IMR-90 (cell line): ENCODE results near the gene GUCY1B1. TPM values are rescaled to one million over a fixed set of nuclear protein-coding genes. Genes with fewer than 3 reads are reported as not detected.

Experiments
- ATAC-seq: fragments of 200-7000 bp; cut with Tn5 transposase; 2 replicates; pipeline ENCODE4 v1.9.1; 2020; ENCODE audit warnings: low read depth, mild to moderate bottlenecking, moderate library complexity
- BruUV-seq: library from RNA; stranded (reverse); fragments of 400-500 nt; replicated peaks from 2 replicates; lab custom pipeline; 2021; lab: Mats Ljungman, UMichigan
- CTCF ChIA-PET: fragments of 300-600 bp; formaldehyde crosslinking; extraction: SDS; loops from one replicate; lab custom pipeline; 2021; ENCODE audit warnings: antibody characterized with exemption; lab: Yijun Ruan, JAX
- POLR2A ChIA-PET: fragments of 300-600 bp; sonication (Branson Sonifier 250); formaldehyde crosslinking; loops from one replicate; lab custom pipeline; 2022; ENCODE audit warnings: antibody characterized with exemption; ENCODE audit not compliant: unreplicated experiment; lab: Charles Lee
- DNase-seq: peaks from one replicate; pipeline ENCODE4 v3.0.0; 2013
- H2AFZ ChIP-seq: replicated peaks from 2 replicates; pipeline ENCODE3; 2013; ENCODE audit warnings: low read length, mild to moderate bottlenecking; ENCODE audit not compliant: poor library complexity
- H2AK5ac ChIP-seq: 2 replicates; pipeline ENCODE4 v1.6.1; 2013; ENCODE audit warnings: low read depth, low read length, inconsistent platforms
- H2AK9ac ChIP-seq: replicated peaks from 2 replicates; pipeline ENCODE3; 2013; ENCODE audit warnings: mild to moderate bottlenecking, low read depth, low read length, moderate library complexity; ENCODE audit not compliant: poor library complexity
- H2BK120ac ChIP-seq: 2 replicates; pipeline ENCODE4 v1.6.1; 2013; ENCODE audit warnings: low read depth, low read length, inconsistent platforms
- H2BK15ac ChIP-seq: 3 replicates; pipeline ENCODE4 v1.6.1; 2013; ENCODE audit warnings: low read depth, low read length, inconsistent platforms
- H2BK20ac ChIP-seq: 2 replicates; pipeline ENCODE4 v1.6.1; 2013; ENCODE audit warnings: low read depth, mild to moderate bottlenecking, inconsistent platforms, low read length, moderate library complexity
- H2BK5ac ChIP-seq: 2 replicates; pipeline ENCODE4 v1.6.1; 2013; ENCODE audit warnings: mild to moderate bottlenecking, low read depth, low read length, inconsistent platforms; ENCODE audit not compliant: poor library complexity, severe bottlenecking
- H3K14ac ChIP-seq: replicated peaks from 2 replicates; pipeline ENCODE4 v1.6.1; 2013; ENCODE audit warnings: low read depth, low read length, inconsistent platforms
- H3K18ac ChIP-seq: 2 replicates; pipeline ENCODE4 v1.6.1; 2013; ENCODE audit warnings: low read depth, low read length, control low read depth
- H3K23ac ChIP-seq: 2 replicates; pipeline ENCODE4 v1.6.1; 2013; ENCODE audit warnings: low read depth, low read length, inconsistent platforms
- H3K27ac ChIP-seq: 2 replicates; pipeline ENCODE4 v1.5.1; 2013; ENCODE audit warnings: mild to moderate bottlenecking, control low read depth, low read length; ENCODE audit not compliant: insufficient read depth
- H3K27me3 ChIP-seq: 2 replicates; pipeline ENCODE4 v1.6.1; 2013; ENCODE audit warnings: low read length; ENCODE audit not compliant: control insufficient read depth, insufficient read depth
- H3K36me3 ChIP-seq: 2 replicates; pipeline ENCODE4 v1.6.1; 2013; ENCODE audit warnings: low read length, mixed read lengths; ENCODE audit not compliant: control insufficient read depth, insufficient read depth
- H3K4ac ChIP-seq: 2 replicates; pipeline ENCODE4 v1.6.1; 2013; ENCODE audit warnings: low read depth, low read length, inconsistent platforms
- H3K4me1 ChIP-seq: 2 replicates; pipeline ENCODE4 v1.6.1; 2013; ENCODE audit warnings: low read length, mixed read lengths; ENCODE audit not compliant: control insufficient read depth, insufficient read depth
- H3K4me2 ChIP-seq: 2 replicates; pipeline ENCODE4 v1.6.1; 2013; ENCODE audit warnings: low read depth, mild to moderate bottlenecking, control low read depth, low read length, moderate library complexity
- H3K4me3 ChIP-seq: 2 replicates; pipeline ENCODE4 v1.5.1; 2013; ENCODE audit warnings: low read depth, mild to moderate bottlenecking, control low read depth, low read length, moderate library complexity; ENCODE audit not compliant: insufficient read depth
- H3K56ac ChIP-seq: 2 replicates; pipeline ENCODE4 v1.6.1; 2013; ENCODE audit warnings: low read length, inconsistent platforms; ENCODE audit not compliant: insufficient read depth; ENCODE audit errors: extremely low read depth
- H3K79me1 ChIP-seq, 2 experiments: 2 replicates each; pipeline ENCODE4 v1.6.1; 2013; ENCODE audit warnings: low read length in 2 of 2, inconsistent platforms in 1 of 2, low read depth in 1 of 2
- H3K9ac ChIP-seq: 2 replicates; pipeline ENCODE4 v1.6.1; 2013; ENCODE audit warnings: low read depth, low read length, control low read depth
- H3K9me1 ChIP-seq: 2 replicates; pipeline ENCODE4 v1.6.1; 2013; ENCODE audit warnings: low read length, inconsistent platforms; ENCODE audit not compliant: insufficient read depth
- H3K9me3 ChIP-seq: 2 replicates; pipeline ENCODE4 v1.6.1; 2013; ENCODE audit warnings: low read length; ENCODE audit not compliant: control insufficient read depth, insufficient read depth
- H4K20me1 ChIP-seq: 2 replicates; pipeline ENCODE4 v1.6.1; 2013; ENCODE audit warnings: low read length, inconsistent platforms; ENCODE audit not compliant: insufficient read depth
- H4K5ac ChIP-seq: 2 replicates; pipeline ENCODE4 v1.6.1; 2013; ENCODE audit warnings: mild to moderate bottlenecking, low read depth, low read length, control low read depth
- H4K8ac ChIP-seq, 2 experiments: 2 replicates each; pipeline ENCODE4 v1.6.1; 2013; ENCODE audit warnings: low read depth in 2 of 2, low read length in 2 of 2, control low read depth in 1 of 2, inconsistent platforms in 1 of 2
- H4K91ac ChIP-seq: 2 replicates; pipeline ENCODE4 v1.6.1; 2013; ENCODE audit warnings: low read depth, low read length, inconsistent platforms; ENCODE audit not compliant: insufficient read depth
- RFX5 ChIP-seq: IDR thresholded peaks from 2 replicates; pipeline ENCODE4 v1.8.0; 2012; ENCODE audit warnings: low read depth, mild to moderate bottlenecking, low read length, moderate library complexity
- WGBS, 2 experiments: methylation state at CpG; one replicate each; pipeline versions ENCODE4 v1.1.5 to v1.1.7; 2013; ENCODE audit warnings: missing lambda C conversion rate in 2 of 2; ENCODE audit not compliant: insufficient read length in 1 of 2; ENCODE audit errors: extremely low coverage in 2 of 2; 5-methylcytosine and 5-hydroxymethylcytosine counted together
- dilution Hi-C: fragments of 300-500 bp; cut with HindIII; formaldehyde crosslinking; loops from one replicate; pipeline ENCODE4 v1.14.3; 2018; ENCODE audit warnings: low sequenced_read_pairs; ENCODE audit not compliant: unreplicated experiment
- in situ Hi-C: fragments of 300-500 bp; cut with MboI; formaldehyde crosslinking; loops from 3 replicates; pipeline ENCODE4 v1.14.3; 2019; ENCODE audit warnings: low sequenced_read_pairs, inconsistent platforms, mixed read lengths
- intact Hi-C: fragments of 100-400 bp; cut with micrococcal nuclease; formaldehyde crosslinking; loops from 2 replicates; pipeline ENCODE4 v1.10.0; 2022
- polyA plus RNA-seq, 3 experiments: library from polyadenylated mRNA; depleted of rRNA; stranded (reverse); fragments of >200 nt; gene quantifications; 2 replicates each; pipeline ENCODE4 v1.2.3, GENCODE V29; 2012; ENCODE audit warnings: low replicate concordance in 1 of 3
- total RNA-seq: library from RNA; depleted of rRNA; stranded (reverse); fragments of >200 nt; gene quantifications from 2 replicates; pipeline ENCODE4 v1.2.3, GENCODE V29; 2012

Gene GUCY1B1
- total and polyA plus RNA-seq, 2 of the 4 experiments (the other 2 are of a cell fraction) = 2.9 to 3.8 TPM

DNA sequence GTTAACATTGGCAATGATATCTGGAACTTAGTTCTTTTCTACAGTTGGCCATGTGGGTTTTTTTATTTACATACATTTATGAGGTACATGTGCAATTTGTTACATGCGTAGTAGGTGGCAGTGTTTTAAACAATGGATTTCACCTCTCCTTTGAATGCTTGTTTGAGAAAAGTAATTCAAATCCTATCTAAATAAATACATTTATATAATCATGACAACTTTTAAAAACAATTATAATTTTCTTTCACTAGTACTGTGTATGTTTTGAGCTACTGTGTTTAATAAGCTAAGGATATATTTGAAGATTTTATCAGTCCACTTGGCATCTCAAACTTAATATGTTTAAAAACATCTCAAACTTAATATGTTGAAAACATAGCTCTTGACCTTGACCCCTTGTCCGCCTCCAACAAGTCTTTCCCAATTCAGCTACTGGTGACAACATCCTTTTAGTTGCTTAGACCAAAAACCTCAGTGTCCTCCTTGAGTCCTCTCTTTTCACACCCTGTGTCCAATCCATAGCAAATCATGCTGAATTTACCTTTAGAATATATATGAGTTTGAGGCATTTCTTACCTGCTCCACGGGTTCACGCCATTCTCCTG, 14.5 kb downstream of the GUCY1B1 start:
- CTCF ChIA-PET = interaction anchor here (1.3 kb wide), 1 partner anchor 14 kb away, joined by 3 read pairs; the partner anchor contains the start of gene GUCY1B1

More for the DNA sequence above, 14.5 kb downstream of the GUCY1B1 start:
- H3K4me1 ChIP-seq = peaks cover 3% of the 10 kb centered on the region
- no peaks in the 10 kb centered on the region for H3K9me1 ChIP-seq
- no peak overlapping the region for H2AK5ac ChIP-seq
- H3K9ac ChIP-seq = no peak overlapping the region
- H2AK9ac ChIP-seq = no peak overlapping the region
- H4K8ac ChIP-seq = no peak overlapping the region
- no peak overlapping the region for H2BK5ac ChIP-seq
- H3K4me3 ChIP-seq = no peak overlapping the region
- no peaks in the 10 kb centered on the region for H4K20me1 ChIP-seq
- H3K4me2 ChIP-seq = no peak overlapping the region
- no peak overlapping the region for H3K27ac ChIP-seq
- POLR2A ChIA-PET = no interaction called here
- no peak overlapping the region for H2AFZ ChIP-seq
- H3K56ac ChIP-seq = no peak overlapping the region
- H3K9me3 ChIP-seq = no peaks in the 10 kb centered on the region
- WGBS, 2 experiments = no CpG with 5 or more reads among the region's 4 CpGs
- H3K27me3 ChIP-seq = no peaks in the 10 kb centered on the region
- no peak overlapping the region for H4K5ac ChIP-seq
- BruUV-seq = no TSS peak
- H3K36me3 ChIP-seq = peaks cover 6% of the 10 kb centered on the region; the same call in 1 of the 2 replicates
- peak overlapping the region; percentile 4; the same call in 1 of the 2 replicates for H3K18ac ChIP-seq
- H4K91ac ChIP-seq = no peak overlapping the region
- dilution Hi-C loops = no loop called here
- H3K4ac ChIP-seq = no peak overlapping the region
- H2BK15ac ChIP-seq = no peak overlapping the region
- ATAC-seq = no peak
- no peak for DNase-seq
- H3K79me1 ChIP-seq = no peaks in the 10 kb centered on the region
- TF ChIP-seq RFX5 = no peak
- intact Hi-C loops = no loop called here
- H2BK20ac ChIP-seq = no peak overlapping the region
- no peak overlapping the region for H2BK120ac ChIP-seq
- no peak overlapping the region for H3K23ac ChIP-seq
- no peak overlapping the region for H3K14ac ChIP-seq
- in situ Hi-C loops = no loop called here
